HFFc6 (cell line): ENCODE measurements around the gene KDM1A. TPM values are rescaled to one million over a fixed set of nuclear protein-coding genes. Genes with fewer than 3 reads are reported as not detected.

Experiments used
- DNase-seq: peaks from one replicate; pipeline ENCODE4 v3.0.0-alpha.2; 2018
- H3K27ac Mint-ChIP-seq: 2 replicates; pipeline ENCODE4 v1.8.0; 2020; ENCODE audit warnings: mild to moderate bottlenecking, mixed read lengths
- H3K27me3 Mint-ChIP-seq: 2 replicates; pipeline ENCODE4 v1.8.0; 2021; ENCODE audit warnings: mild to moderate bottlenecking, moderate library complexity, mixed read lengths; ENCODE audit not compliant: insufficient read depth
- H3K36me3 Mint-ChIP-seq: 2 replicates; pipeline ENCODE4 v1.8.0; 2021; ENCODE audit warnings: low read depth, mixed read lengths
- H3K4me1 Mint-ChIP-seq: 2 replicates; pipeline ENCODE4 v1.8.0; 2020; ENCODE audit warnings: low read depth, mixed read lengths
- H3K4me3 Mint-ChIP-seq: 2 replicates; pipeline ENCODE4 v1.8.0; 2020; ENCODE audit warnings: mild to moderate bottlenecking, moderate library complexity, mixed read lengths
- H3K9me3 Mint-ChIP-seq: 2 replicates; pipeline ENCODE4 v1.8.0; 2020; ENCODE audit warnings: mild to moderate bottlenecking, mixed read lengths
- microRNA-seq: library from miRNA; unstranded; fragments of <30 nt; microRNA quantifications from one replicate; pipeline ENCODE4, GENCODE V29; 2019
- total RNA-seq, 6 experiments: library from RNA; stranded (reverse); fragmentation: NEBNext Ultra II Directional; extraction: Animal tissue kit (Norgen Biotek cat#: 25700); gene quantifications; 2 replicates in 1 of 6; 3 replicates in 5 of 6; pipeline ENCODE4 v1.2.3, GENCODE V29; 2021
- TF ChIP-seq, protein P1 (sequence below): fragments of 200-600 bp; sonication (generic); IDR thresholded peaks from 2 replicates; pipeline ENCODE4 v1.5.0; 2021; ENCODE audit warnings: antibody characterized with exemption, mild to moderate bottlenecking

KDM1A gene
- total RNA-seq, 6 experiments from 2014 or later, result 51.4 to 70.6 (median 62.5) TPM

DNA sequence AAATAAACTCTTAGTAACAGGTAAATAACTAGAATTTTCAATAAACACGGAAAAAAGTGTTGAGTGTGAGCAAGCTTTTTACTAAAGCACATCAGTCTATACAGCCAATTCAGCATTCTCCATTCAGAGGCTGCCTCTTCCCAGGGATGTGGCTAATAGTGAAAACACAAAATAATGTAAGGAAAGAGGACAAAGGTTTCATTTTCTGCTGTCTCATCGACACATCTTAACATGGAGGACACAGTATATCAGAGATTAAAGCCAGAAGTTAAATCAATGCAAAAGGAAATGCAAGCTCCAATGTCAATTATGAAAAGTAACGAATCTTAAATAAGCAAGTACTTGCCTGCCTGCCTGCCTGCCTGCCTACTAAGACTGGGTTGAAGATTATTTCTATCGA is 106.2 kb downstream of the KDM1A start:
- no peak overlapping the region for H3K4me3 Mint-ChIP-seq
- DNase-seq, result no peak
- H3K36me3 Mint-ChIP-seq, result no peaks in the 10 kb centered on the region
- H3K27ac Mint-ChIP-seq, result no peak overlapping the region
- TF ChIP-seq, protein P1, sequence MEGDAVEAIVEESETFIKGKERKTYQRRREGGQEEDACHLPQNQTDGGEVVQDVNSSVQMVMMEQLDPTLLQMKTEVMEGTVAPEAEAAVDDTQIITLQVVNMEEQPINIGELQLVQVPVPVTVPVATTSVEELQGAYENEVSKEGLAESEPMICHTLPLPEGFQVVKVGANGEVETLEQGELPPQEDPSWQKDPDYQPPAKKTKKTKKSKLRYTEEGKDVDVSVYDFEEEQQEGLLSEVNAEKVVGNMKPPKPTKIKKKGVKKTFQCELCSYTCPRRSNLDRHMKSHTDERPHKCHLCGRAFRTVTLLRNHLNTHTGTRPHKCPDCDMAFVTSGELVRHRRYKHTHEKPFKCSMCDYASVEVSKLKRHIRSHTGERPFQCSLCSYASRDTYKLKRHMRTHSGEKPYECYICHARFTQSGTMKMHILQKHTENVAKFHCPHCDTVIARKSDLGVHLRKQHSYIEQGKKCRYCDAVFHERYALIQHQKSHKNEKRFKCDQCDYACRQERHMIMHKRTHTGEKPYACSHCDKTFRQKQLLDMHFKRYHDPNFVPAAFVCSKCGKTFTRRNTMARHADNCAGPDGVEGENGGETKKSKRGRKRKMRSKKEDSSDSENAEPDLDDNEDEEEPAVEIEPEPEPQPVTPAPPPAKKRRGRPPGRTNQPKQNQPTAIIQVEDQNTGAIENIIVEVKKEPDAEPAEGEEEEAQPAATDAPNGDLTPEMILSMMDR, result no peak
- H3K9me3 Mint-ChIP-seq, result no peaks in the 10 kb centered on the region
- no peaks in the 10 kb centered on the region for H3K27me3 Mint-ChIP-seq
- H3K4me1 Mint-ChIP-seq, result peaks cover 75% of the 10 kb centered on the region

DNA sequence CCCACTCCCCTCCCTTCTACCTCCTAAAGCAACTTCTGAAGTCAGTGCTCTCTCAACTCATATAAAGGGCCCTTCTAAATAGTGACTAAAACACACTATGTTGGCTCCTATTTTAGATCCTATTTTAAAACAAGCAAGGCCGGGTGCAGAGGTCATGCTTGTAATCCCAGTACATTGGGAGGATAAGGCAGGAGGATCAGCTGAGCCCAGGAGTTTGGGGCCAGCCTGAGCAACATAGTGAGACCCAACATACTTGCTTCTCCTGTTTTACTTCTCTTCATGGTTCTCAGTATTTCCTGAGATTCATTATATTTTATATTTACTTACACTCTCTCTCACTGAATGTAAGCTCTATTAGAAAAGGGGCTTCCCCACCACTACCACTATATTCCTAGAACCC is 106.9 kb downstream of the KDM1A start:
- peaks cover 3% of the 10 kb centered on the region; the same call in 1 of the 2 replicates for H3K36me3 Mint-ChIP-seq
- TF ChIP-seq, protein P1, result no peak
- H3K27me3 Mint-ChIP-seq, result no peaks in the 10 kb centered on the region
- H3K27ac Mint-ChIP-seq, result peak overlapping the region; percentile 16; the same call in 1 of the 2 replicates
- no peaks in the 10 kb centered on the region for H3K9me3 Mint-ChIP-seq
- H3K4me1 Mint-ChIP-seq, result peaks cover 76% of the 10 kb centered on the region
- DNase-seq, result no peak
- no peak overlapping the region for H3K4me3 Mint-ChIP-seq

DNA sequence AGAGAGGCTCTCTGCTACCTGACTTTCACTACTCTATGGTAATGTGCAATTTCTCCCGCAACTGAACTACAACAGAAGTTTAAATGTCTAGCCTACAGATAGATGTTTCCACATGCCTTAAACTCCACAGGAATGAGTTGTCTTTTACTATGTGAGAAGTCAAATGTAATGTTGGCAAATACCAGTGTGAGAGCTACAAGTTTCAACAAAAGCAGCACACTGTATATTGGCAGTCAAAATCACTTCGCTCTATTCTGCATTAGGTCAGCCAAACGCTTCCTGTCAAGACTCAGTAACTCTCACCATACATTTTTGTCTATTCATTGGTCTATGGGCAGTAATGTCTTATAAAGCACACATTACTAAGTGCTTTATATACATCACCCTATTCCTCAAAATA is 107.5 kb downstream of the KDM1A start:
- Mint-ChIP-seq H3K27me3 (no peaks in the 10 kb centered on the region), H3K4me1 (peaks cover 80% of the 10 kb centered on the region), H3K27ac (peak overlapping the region; percentile 16; the same call in 1 of the 2 replicates), H3K9me3 (no peaks in the 10 kb centered on the region), H3K36me3 (peaks cover 5% of the 10 kb centered on the region; the same call in 1 of the 2 replicates), H3K4me3 (no peak overlapping the region)
- TF ChIP-seq, protein P1, result no peak
- peak; percentile 42 for DNase-seq

DNA sequence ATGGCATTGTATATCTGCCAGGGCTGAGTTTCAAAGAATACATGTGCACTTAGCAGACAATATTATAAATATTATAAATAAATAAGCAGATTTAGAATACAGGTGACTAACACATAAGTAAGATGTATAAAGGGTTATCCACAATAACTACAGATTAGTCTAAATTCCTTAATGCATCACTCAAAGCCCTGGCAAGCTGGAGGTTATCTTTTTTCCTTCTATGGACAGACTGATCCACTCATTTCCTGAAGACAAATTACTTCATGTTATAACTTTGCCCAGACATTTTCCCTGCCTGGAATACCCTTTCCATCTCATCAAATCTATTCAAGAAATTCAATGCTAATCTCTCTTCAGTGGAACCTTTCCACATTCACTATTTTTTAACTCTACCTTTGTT is 110.6 kb downstream of the KDM1A start:
- TF ChIP-seq, protein P1, result no peak
- no peak overlapping the region for H3K4me3 Mint-ChIP-seq
- H3K27ac Mint-ChIP-seq, result peak overlapping the region; percentile 43
- H3K27me3 Mint-ChIP-seq, result no peaks in the 10 kb centered on the region
- H3K4me1 Mint-ChIP-seq, result peaks cover 59% of the 10 kb centered on the region
- H3K9me3 Mint-ChIP-seq, result no peaks in the 10 kb centered on the region
- no peak for DNase-seq
- H3K36me3 Mint-ChIP-seq, result peaks cover 9% of the 10 kb centered on the region; the same call in 1 of the 2 replicates

DNA sequence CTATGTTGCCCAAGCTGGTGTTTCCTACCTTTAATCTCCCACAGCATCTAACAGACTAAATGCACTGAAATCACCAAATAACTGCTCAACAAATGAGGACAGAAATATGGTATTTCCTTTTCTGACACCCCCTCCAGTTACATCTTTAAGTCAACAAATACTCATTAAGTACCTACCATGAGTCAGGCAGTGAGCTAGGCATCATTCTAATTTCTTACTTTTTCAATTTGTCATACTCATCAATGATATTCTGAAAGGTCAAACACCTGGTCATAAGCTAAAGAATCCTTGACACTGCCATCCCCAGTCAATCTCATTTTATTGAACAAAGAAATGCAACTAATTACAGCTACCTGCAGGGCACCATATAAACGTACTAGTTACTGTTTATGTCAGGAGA is 112.8 kb downstream of the KDM1A start:
- no peak overlapping the region for H3K4me3 Mint-ChIP-seq
- no peak overlapping the region; the same call in none of the 2 replicates for H3K27ac Mint-ChIP-seq
- no peaks in the 10 kb centered on the region for H3K9me3 Mint-ChIP-seq
- H3K4me1 Mint-ChIP-seq, result peaks cover 42% of the 10 kb centered on the region
- H3K36me3 Mint-ChIP-seq, result peaks cover 9% of the 10 kb centered on the region; the same call in 1 of the 2 replicates
- DNase-seq, result no peak
- H3K27me3 Mint-ChIP-seq, result no peaks in the 10 kb centered on the region
- TF ChIP-seq, protein P1, result no peak

Small RNAs within 50 kb of the gene (microRNA-seq; reads per million reads assigned to microRNA genes)
- gene MIR3115 (not detected), gene MIR4419A (not detected)

Other genes starting within 250 kb of the KDM1A start
- gene LACTBL1, start 46.6 kb upstream of the KDM1A start, total RNA-seq, result not detected
- gene TEX46, start 3.6 kb upstream of the KDM1A start, total RNA-seq, result not detected
- gene LUZP1, start 149.4 kb downstream of the KDM1A start, total RNA-seq, result 10 to 100 TPM; 47.3 to 55.6 (median 53.0) TPM
- under 1 TPM; 0.17 to 0.53 (median 0.44) TPM for gene HTR1D, start 198.0 kb downstream of the KDM1A start, total RNA-seq